Activated naive CD4-positive, alpha-beta T cell treated with anti-CD3 and anti-CD28 coated beads, Interleukin-2, amount 10 ng/mL, durations not matched to agents 7 days and 5 days (primary cell): Measurements from ENCODE around the gene BACE2.

Source experiments
- CTCF ChIA-PET: fragments of 350-600 bp; sonication (Branson Sonifier 250); formaldehyde crosslinking; loops from one replicate; lab custom pipeline; 2021; ENCODE audit warnings: antibody characterized with exemption; lab: Charles Lee
- DNase-seq: peaks from one replicate; pipeline ENCODE4 v3.0.0-alpha.2; 2020
- H3K27ac Mint-ChIP-seq: one replicate; pipeline ENCODE4 v1.8.0; 2021; ENCODE audit warnings: mild to moderate bottlenecking, moderate library complexity, mixed read lengths
- H3K27me3 Mint-ChIP-seq: one replicate; pipeline ENCODE4 v1.8.0; 2021; ENCODE audit warnings: mild to moderate bottlenecking, mixed read lengths
- H3K36me3 Mint-ChIP-seq: one replicate; pipeline ENCODE4 v1.8.0; 2021; ENCODE audit warnings: mixed read lengths
- H3K4me1 Mint-ChIP-seq: one replicate; pipeline ENCODE4 v1.8.0; 2021; ENCODE audit warnings: mixed read lengths
- H3K4me3 Mint-ChIP-seq: one replicate; pipeline ENCODE4 v1.8.0; 2021; ENCODE audit warnings: mild to moderate bottlenecking, moderate library complexity, mixed read lengths
- H3K9me3 Mint-ChIP-seq: one replicate; pipeline ENCODE4 v1.8.0; 2021; ENCODE audit warnings: mixed read lengths

BACE2 gene

GRCh38 chr21:41139275-41139674 lies 28.7 kb upstream of the BACE2 start:
- no peaks in the 10 kb centered on the region for H3K36me3 Mint-ChIP-seq
- H3K4me3 Mint-ChIP-seq: no peak overlapping the region
- no peak overlapping the region for H3K27ac Mint-ChIP-seq
- H3K27me3 Mint-ChIP-seq: peaks cover 8% of the 10 kb centered on the region
- DNase-seq: no peak
- no peaks in the 10 kb centered on the region for H3K9me3 Mint-ChIP-seq
- H3K4me1 Mint-ChIP-seq: no peaks in the 10 kb centered on the region
- CTCF ChIA-PET: no interaction called here

DNA sequence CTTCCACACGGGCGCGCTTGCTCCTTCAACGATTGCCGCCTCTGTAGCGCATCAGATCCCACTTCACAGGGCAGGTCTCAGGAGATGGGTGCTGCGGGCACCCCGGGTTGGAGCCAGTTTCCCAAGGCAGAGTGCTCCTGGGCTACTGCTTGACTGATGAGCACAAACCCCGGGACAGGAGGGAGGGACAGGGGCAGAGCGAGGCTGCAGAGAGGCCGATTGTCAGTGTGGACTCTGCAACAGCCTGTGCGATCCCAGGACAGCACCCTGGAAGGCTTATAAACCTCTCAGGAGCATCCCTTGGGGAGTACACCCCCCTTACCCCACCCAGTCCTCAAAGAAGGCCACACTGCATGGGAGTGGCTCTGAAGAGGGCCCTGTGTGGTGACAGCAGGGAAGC lies 28.0 kb upstream of the BACE2 start:
- no peak overlapping the region for H3K4me3 Mint-ChIP-seq
- H3K27me3 Mint-ChIP-seq: peaks cover 4% of the 10 kb centered on the region

DNA sequence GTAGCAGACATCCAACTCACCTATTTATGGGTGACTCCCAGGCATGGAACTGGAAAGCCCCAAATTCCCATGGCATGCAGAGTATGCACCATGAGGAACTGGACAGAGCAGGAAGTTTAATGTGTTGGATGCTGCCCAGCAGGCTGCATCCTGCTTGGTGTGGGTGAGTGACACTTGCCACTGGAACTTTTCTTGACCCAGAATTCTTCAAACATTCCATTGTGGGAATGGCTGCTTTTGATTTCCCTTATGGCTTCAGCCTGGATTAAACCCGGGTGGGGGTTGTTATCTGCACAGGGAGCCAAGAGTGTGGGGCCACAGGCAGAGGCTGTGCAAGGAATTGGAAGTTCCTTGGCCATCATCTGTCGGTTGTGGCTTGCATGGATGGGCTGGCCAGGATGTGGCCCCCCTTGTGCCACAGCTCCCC lies 26.9 kb upstream of the BACE2 start:
- Mint-ChIP-seq H3K4me1 (no peaks in the 10 kb centered on the region), H3K9me3 (no peaks in the 10 kb centered on the region), H3K27me3 (peaks cover 4% of the 10 kb centered on the region), H3K36me3 (no peaks in the 10 kb centered on the region), H3K27ac (no peak overlapping the region), H3K4me3 (no peak overlapping the region)
- no peak for DNase-seq
- CTCF ChIA-PET: no interaction called here

More for the DNA sequence above, 28.0 kb upstream of the BACE2 start:
- Mint-ChIP-seq H3K4me1 (no peaks in the 10 kb centered on the region), H3K27ac (no peak overlapping the region), H3K9me3 (no peaks in the 10 kb centered on the region), H3K36me3 (no peaks in the 10 kb centered on the region)
- no peak for DNase-seq
- CTCF ChIA-PET: no interaction called here

- Mint-ChIP-seq H3K27me3 (peaks cover 4% of the 10 kb centered on the region), H3K36me3 (no peaks in the 10 kb centered on the region), H3K27ac (no peak overlapping the region), H3K4me1 (no peaks in the 10 kb centered on the region), H3K4me3 (no peak overlapping the region), H3K9me3 (no peaks in the 10 kb centered on the region)
- CTCF ChIA-PET: no interaction called here
- DNase-seq: no peak
These were observed 25.7 kb upstream of the BACE2 start for GRCh38 chr21:41142051-41142795.

DNA sequence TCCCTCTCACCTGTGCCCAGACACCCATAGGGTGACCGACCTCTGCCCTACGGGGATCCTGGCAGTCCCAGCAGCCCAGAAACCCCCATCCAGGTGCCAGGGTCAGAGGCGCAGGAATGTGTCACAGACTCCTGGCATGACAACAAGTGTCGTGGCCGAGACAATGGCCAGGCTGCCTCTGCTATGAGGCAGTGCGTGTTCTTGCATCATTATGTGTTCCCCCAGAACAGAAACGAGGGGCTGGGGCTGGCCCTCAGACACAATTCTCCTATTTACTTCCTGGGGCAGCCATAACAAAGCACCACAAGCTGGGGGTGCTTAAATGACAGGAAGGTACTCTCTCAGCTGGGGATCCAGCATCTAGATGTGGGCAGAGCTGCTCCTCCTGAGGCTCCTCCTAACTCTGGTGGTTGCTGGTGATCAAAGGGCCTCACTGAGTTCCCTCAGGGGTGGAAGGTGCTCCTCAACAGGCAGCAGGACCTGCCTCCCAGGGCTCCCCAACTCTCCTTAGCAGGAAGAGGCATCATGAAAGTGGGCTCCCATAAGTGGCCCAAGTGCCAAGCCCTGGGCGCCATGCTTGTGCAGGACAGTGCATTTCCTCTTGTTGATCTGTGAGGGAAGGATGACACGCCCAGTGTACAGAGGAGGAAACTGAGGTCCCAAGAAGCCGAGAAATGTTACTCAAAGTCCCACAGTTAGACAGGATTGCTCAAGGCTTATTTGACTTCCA lies 24.2 kb upstream of the BACE2 start:
- no peak for DNase-seq
- H3K36me3 Mint-ChIP-seq: no peaks in the 10 kb centered on the region
- H3K4me3 Mint-ChIP-seq: no peak overlapping the region
- no peak overlapping the region for H3K27ac Mint-ChIP-seq
- CTCF ChIA-PET: no interaction called here
- H3K4me1 Mint-ChIP-seq: no peaks in the 10 kb centered on the region
- H3K27me3 Mint-ChIP-seq: peaks cover 6% of the 10 kb centered on the region
- no peaks in the 10 kb centered on the region for H3K9me3 Mint-ChIP-seq

DNA sequence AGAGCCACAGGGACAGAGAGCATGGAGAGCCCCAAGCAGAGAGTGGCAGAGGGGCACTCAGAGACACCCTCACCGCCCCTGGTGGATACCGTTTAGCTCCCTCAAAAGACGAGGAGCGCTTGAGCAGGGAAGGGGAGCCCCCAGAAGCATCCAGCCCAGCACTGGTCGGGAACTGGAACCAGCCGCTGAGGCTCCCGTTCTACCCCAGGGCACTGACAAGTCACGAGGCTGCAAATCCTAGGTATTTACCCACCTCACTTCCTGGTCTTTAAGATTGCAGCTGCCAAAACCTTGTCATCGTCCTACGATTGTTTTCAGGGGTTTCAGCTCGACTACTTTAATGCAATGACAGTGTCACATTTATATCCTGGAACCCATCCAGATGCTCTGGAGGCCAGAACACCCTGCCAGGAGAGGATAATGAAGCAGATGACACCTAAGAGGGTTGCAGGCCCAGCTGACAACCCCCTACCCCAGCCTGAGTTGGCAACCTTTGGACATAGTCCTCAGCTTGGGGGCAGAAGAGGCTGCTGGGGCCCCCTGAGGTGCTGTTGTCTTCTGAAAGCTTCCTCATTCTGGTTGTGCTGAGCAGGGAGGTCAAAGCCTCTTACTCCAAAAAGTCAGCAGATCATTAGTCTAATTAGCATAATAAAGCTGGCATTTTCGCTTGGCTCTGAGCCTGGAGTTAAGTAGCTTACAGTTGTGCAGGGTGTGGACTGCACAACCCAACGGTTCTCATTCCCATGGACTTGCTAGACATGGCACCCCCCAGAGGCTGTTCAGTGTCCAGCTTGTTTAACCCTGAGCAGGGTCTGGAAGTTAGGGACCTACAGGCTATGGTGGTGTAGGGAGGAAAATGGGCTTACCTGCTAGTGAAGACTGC lies 20.6 kb upstream of the BACE2 start:
- Mint-ChIP-seq H3K27ac (no peak overlapping the region), H3K9me3 (no peaks in the 10 kb centered on the region), H3K4me1 (no peaks in the 10 kb centered on the region), H3K27me3 (peaks cover 7% of the 10 kb centered on the region), H3K4me3 (no peak overlapping the region), H3K36me3 (peaks cover 1% of the 10 kb centered on the region)
- CTCF ChIA-PET: no interaction called here
- no peak for DNase-seq

GRCh38 chr21:41147979-41148355 lies 20.0 kb upstream of the BACE2 start:
- H3K9me3 Mint-ChIP-seq: no peaks in the 10 kb centered on the region
- no peak overlapping the region for H3K27ac Mint-ChIP-seq
- H3K27me3 Mint-ChIP-seq: peaks cover 4% of the 10 kb centered on the region
- DNase-seq: no peak
- no peaks in the 10 kb centered on the region for H3K4me1 Mint-ChIP-seq
- CTCF ChIA-PET: no interaction called here
- H3K4me3 Mint-ChIP-seq: no peak overlapping the region
- H3K36me3 Mint-ChIP-seq: peaks cover 1% of the 10 kb centered on the region

DNA sequence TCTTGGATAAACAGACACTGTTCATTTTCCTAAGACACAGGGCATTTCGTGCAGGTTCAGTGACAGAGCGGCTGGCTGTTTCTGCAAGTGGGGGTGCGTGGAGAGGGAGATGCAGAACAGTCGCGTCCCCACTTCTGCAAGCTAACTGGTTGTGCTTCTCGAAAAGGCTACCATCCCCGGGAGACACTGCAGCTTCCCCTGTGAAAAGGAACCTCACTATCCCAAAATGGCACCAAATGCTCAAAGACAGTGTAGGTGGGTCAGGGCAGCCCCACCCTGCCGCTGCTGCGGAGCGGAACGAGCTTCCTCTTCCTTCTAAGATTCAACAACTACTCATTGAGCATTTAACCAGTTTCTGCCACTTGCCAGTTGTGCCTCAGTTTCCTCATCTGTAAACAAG lies 19.2 kb upstream of the BACE2 start:
- DNase-seq: no peak
- no peaks in the 10 kb centered on the region for H3K9me3 Mint-ChIP-seq
- peaks cover 1% of the 10 kb centered on the region for H3K36me3 Mint-ChIP-seq
- H3K4me1 Mint-ChIP-seq: no peaks in the 10 kb centered on the region
- CTCF ChIA-PET: no interaction called here
- H3K27me3 Mint-ChIP-seq: peaks cover 8% of the 10 kb centered on the region
- H3K4me3 Mint-ChIP-seq: no peak overlapping the region
- no peak overlapping the region for H3K27ac Mint-ChIP-seq

DNA sequence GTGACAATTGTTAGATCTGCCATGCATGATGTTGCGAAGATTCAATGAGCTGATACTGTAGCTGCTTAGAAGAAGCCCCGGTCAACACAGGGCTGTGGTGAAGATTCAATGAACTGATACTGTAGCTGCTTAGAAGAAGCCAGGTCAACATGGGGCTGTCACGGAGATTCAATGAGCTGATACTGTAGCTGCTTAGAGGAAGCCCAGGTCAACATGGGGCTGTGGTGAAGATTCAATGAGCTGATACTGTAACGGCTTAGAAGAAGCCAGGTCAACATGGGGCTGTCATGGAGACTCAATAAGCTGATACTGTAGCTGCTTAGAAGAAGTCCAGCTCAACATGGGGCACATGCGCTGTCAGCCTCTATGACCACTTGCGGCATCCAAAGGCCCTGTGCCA lies 18.8 kb upstream of the BACE2 start:
- Mint-ChIP-seq H3K4me3 (no peak overlapping the region), H3K27me3 (peaks cover 8% of the 10 kb centered on the region), H3K4me1 (no peaks in the 10 kb centered on the region), H3K9me3 (no peaks in the 10 kb centered on the region), H3K27ac (no peak overlapping the region), H3K36me3 (peaks cover 1% of the 10 kb centered on the region)
- DNase-seq: no peak
- CTCF ChIA-PET: no interaction called here

GRCh38 chr21:41152147-41152546 lies 15.8 kb upstream of the BACE2 start:
- CTCF ChIA-PET: no interaction called here
- no peak overlapping the region for H3K4me3 Mint-ChIP-seq
- H3K36me3 Mint-ChIP-seq: peaks cover 1% of the 10 kb centered on the region
- no peak for DNase-seq
- no peak overlapping the region for H3K27ac Mint-ChIP-seq
- no peaks in the 10 kb centered on the region for H3K9me3 Mint-ChIP-seq
- no peaks in the 10 kb centered on the region for H3K4me1 Mint-ChIP-seq
- peaks cover 8% of the 10 kb centered on the region for H3K27me3 Mint-ChIP-seq

- Mint-ChIP-seq H3K27me3 (peaks cover 8% of the 10 kb centered on the region), H3K36me3 (peaks cover 1% of the 10 kb centered on the region), H3K4me3 (no peak overlapping the region), H3K9me3 (peaks cover 3% of the 10 kb centered on the region), H3K4me1 (no peaks in the 10 kb centered on the region), H3K27ac (no peak overlapping the region)
- CTCF ChIA-PET: no interaction called here
- no peak for DNase-seq
These were observed 14.5 kb upstream of the BACE2 start for GRCh38 chr21:41153443-41153842.

GRCh38 chr21:41156142-41156541 lies 11.8 kb upstream of the BACE2 start:
- no peak overlapping the region for H3K4me3 Mint-ChIP-seq
- no peak for DNase-seq
- CTCF ChIA-PET: no interaction called here
- peaks cover 5% of the 10 kb centered on the region for H3K9me3 Mint-ChIP-seq
- H3K36me3 Mint-ChIP-seq: peaks cover 1% of the 10 kb centered on the region
- H3K27me3 Mint-ChIP-seq: peaks cover 16% of the 10 kb centered on the region
- no peak overlapping the region for H3K27ac Mint-ChIP-seq
- H3K4me1 Mint-ChIP-seq: no peaks in the 10 kb centered on the region

DNA sequence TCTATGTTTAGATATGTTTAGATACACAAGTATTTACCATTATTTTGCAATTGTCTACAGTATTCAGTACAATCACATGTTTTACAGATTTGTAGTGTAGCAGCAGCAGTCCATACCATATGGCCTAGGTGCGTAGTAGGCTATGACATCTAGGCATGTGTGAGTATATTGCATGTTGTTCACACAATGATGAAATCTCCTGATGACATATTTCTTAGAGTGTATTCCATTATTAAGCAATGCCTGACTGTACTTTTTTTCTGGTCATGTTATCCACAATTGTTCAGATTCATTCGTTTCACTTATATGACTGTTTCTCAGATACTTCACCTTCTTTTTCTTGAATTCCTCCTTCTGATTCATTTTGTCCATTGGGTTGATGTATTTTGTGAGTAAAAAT lies 9.9 kb upstream of the BACE2 start:
- Mint-ChIP-seq H3K4me3 (no peak overlapping the region), H3K9me3 (peaks cover 5% of the 10 kb centered on the region), H3K27ac (no peak overlapping the region), H3K4me1 (no peaks in the 10 kb centered on the region), H3K27me3 (peaks cover 17% of the 10 kb centered on the region), H3K36me3 (no peaks in the 10 kb centered on the region)
- CTCF ChIA-PET: no interaction called here
- no peak for DNase-seq

GRCh38 chr21:41160036-41160435 lies 7.9 kb upstream of the BACE2 start:
- no peak overlapping the region for H3K4me3 Mint-ChIP-seq
- H3K27ac Mint-ChIP-seq: no peak overlapping the region
- H3K36me3 Mint-ChIP-seq: no peaks in the 10 kb centered on the region
- no peak for DNase-seq
- peaks cover 5% of the 10 kb centered on the region for H3K9me3 Mint-ChIP-seq
- CTCF ChIA-PET: interaction anchor here (1.2 kb wide), 1 partner anchor 11 kb away, joined by 3 read pairs; no protein-coding TSS in a partner anchor
- no peaks in the 10 kb centered on the region for H3K4me1 Mint-ChIP-seq
- H3K27me3 Mint-ChIP-seq: peaks cover 23% of the 10 kb centered on the region
